GM12872 (cell line): ENCODE data around the gene FOXP1.

Experiments used
- TF ChIP-seq, protein P1 (sequence below): IDR thresholded peaks from 3 replicates; pipeline ENCODE4 v1.5.1; 2011; ENCODE audit warnings: low read depth, mild to moderate bottlenecking, low read length, moderate library complexity; ENCODE audit not compliant: insufficient read depth

Gene FOXP1

DNA sequence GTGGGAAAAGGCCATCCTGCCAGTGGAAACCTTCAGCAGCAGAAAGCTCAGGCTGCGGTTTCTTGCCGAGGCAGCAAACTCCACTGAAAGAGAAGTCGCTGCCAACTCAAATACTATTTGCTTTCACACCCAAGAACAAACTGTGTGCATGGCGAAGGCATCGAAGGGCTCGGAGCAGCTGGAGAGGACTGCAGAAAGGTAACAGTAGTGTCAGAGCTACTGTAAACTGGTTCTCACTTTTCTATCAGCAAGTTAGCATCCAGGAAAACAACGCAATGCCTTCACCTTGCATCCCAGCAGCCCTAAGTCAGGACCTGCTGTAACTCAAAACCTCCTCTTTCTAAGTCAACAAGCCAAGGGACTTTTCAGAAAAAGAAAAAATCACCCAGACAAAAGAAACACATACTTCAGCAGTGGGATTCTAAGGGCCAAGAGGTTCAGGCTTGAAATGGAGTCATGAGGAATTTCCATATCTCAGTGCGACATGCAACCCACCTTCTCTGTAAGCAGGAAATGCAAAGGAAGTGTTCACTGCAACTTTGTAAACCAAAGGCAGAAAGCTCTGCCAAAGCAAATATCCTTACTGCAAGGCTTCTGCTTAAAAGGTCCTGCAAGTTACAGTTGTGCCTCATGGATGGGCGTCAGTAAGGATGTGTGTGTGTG, 193.5 kb downstream of the FOXP1 start:
- TF ChIP-seq, protein P1, sequence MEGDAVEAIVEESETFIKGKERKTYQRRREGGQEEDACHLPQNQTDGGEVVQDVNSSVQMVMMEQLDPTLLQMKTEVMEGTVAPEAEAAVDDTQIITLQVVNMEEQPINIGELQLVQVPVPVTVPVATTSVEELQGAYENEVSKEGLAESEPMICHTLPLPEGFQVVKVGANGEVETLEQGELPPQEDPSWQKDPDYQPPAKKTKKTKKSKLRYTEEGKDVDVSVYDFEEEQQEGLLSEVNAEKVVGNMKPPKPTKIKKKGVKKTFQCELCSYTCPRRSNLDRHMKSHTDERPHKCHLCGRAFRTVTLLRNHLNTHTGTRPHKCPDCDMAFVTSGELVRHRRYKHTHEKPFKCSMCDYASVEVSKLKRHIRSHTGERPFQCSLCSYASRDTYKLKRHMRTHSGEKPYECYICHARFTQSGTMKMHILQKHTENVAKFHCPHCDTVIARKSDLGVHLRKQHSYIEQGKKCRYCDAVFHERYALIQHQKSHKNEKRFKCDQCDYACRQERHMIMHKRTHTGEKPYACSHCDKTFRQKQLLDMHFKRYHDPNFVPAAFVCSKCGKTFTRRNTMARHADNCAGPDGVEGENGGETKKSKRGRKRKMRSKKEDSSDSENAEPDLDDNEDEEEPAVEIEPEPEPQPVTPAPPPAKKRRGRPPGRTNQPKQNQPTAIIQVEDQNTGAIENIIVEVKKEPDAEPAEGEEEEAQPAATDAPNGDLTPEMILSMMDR: no peak

DNA sequence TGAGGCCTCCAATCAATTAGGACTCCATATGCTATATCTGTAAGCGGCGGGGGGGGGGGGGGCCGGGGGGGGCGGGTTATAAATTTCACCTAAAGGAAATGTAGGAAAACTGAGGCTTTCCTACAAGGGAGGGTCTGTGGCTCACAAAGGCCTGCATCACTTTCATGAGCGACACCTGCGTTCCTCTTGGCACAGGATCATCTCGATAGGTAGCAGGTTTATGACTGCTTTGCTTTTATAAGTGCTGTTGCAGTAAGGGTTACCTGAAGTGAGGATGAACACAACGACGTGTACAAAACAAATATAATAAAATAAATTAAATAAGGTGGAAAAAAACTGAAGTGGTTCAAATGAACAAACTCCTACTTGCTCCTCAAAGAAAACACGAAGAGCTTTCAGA, 194.3 kb downstream of the FOXP1 start:
- TF ChIP-seq, protein P1: no peak

DNA sequence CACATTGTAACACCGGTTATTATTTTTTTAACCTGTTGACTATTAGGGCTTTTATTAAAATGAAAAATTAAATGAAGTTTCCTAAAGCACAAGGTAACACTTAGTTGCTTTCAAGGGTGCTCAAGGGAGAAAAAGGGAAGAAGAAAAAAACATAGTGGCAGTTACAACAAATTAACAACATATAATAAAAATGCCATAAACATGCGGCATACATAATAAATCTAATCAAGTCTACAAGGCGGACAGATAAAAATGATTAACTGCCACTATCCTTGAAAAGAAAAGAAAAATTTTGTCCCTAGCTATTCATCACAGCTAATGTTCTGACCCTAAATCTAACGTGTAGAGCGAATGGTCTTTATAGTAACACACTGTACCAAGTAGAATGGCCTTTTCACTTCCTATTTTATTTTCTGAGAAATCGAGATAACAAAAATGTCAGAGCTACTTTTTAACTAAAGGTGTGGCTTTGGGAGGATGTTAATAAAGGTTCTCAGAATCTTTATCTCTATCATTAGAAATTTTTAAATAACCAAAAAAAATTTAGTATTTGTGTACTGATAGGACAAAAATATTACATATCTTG, 194.9 kb downstream of the FOXP1 start:
- TF ChIP-seq, protein P1: no peak

- TF ChIP-seq, protein P1: no peak
Measured at GRCh38 chr3:71387586-71387985, 195.9 kb downstream of the FOXP1 start.

DNA sequence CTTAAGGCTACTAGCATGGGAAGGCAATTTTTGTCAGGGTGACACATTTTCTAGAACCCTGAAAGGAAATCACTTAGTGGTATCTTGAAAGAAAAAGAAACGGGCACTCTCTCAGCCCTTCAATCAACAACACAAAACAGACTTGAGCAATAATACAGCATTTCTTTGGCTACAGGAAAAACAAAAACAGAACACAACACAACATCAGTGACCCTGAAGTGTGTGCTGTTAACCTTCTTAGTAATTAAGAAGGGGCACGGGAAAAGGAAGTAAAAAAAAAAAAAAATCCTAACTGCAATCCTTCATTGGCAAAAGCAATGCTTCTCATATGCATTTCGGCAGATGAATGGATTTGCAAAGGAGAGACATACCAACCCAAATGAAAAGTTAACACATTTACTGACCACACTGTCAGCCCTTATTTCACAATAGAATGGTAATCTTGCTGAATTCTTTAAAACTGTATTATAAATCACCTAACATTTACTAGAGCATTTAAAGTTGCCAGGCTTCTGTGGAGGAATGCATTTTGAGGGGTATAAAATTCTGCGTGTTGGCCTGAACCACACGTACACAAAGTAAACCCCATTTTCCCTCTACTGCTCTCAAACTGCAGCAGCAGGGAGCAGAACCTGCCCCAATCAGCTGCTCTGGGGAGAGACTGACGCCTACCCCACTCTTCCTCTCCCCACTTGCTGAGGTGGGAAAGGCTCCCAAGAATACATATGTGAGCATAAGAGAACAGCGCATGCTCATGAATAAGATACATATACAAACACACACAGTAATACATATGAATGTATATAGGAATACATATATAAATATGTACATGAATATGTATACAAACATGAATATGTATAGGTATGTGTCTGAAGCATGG, 198.5 kb downstream of the FOXP1 start:
- TF ChIP-seq, protein P1: no peak

DNA sequence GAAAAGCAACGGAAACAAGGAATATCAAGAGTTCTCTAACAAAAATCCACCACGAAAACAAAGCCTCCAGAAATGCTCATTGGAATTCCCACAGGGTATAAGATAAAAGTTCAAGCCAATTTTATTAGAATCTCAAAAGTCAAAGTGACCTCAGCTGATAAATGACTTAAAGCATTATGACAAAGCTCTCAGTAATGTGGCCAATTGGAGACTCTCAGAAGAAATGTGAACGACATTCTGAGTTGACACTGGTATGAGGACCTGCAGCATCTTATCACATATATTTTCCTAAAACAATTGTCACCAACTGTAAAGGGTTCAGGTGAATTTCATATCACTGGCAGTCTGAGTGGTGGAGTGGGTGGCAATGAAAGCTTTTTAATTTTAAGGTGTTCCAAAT, 199.1 kb downstream of the FOXP1 start:
- TF ChIP-seq, protein P1: no peak

DNA sequence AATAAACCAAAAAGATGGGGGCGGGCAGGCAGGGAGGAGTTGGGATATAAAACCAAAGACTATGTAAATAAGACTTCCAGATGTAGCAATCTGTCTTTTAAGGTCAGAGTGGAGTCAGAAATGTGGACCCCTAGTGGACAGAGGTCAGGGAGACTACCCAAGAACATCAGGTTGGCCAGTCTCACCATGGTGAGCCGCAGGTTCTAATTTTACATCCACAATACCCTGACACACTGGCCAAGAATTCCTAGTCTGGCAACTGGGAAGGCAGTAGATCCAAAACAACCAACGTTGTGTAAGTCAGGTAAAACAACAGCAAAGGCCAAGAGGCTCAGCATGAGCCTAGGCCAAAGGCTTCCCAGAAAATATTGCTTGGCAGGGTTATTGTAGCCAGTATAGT, 203.4 kb downstream of the FOXP1 start:
- TF ChIP-seq, protein P1: peak; percentile 37; the same call in 1 of the 3 replicates
